Measurements from ENCODE around the gene MAD2L1. TPM values are rescaled to one million over a fixed set of nuclear protein-coding genes. Genes with fewer than 3 reads are reported as not detected.

MAD2L1 gene
- total RNA-seq, 2 experiments from 2014 or later: 85.4 to 89.2 TPM

GRCh38 chr4:120062663-120063195, 3.9 kb downstream of the MAD2L1 start:
- POLR2A ChIA-PET: no interaction called here
- CTCF ChIA-PET: interaction anchor here (0.5 kb wide), 1 partner anchor 17 kb away, joined by 4 read pairs; no protein-coding TSS in a partner anchor

GRCh38 chr4:120059036-120059435, 7.6 kb downstream of the MAD2L1 start:
- ChIA-PET CTCF (no interaction called here), POLR2A (no interaction called here)

- CTCF ChIA-PET: interaction anchor here (2.8 kb wide), 1 partner anchor 429 kb away, joined by 9 read pairs; the partner anchor contains the start of gene PDE5A
- POLR2A ChIA-PET: no interaction called here
These were observed 9.2 kb downstream of the MAD2L1 start for GRCh38 chr4:120057416-120057815.

- ChIA-PET POLR2A (no interaction called here), CTCF (interaction anchor here (2.8 kb wide), 1 partner anchor 428 kb away, joined by 9 read pairs; the partner anchor contains the start of gene PDE5A)
These were observed 10.4 kb downstream of the MAD2L1 start for GRCh38 chr4:120056246-120056645.

GRCh38 chr4:120055795-120056194, 10.9 kb downstream of the MAD2L1 start:
- POLR2A ChIA-PET: no interaction called here
- CTCF ChIA-PET: interaction anchor here (2.8 kb wide), 1 partner anchor 427 kb away, joined by 9 read pairs; the partner anchor contains the start of gene PDE5A

GRCh38 chr4:120055162-120055561, 11.5 kb downstream of the MAD2L1 start:
- CTCF ChIA-PET: interaction anchor here (2.8 kb wide), 1 partner anchor 427 kb away, joined by 9 read pairs; the partner anchor contains the start of gene PDE5A
- POLR2A ChIA-PET: no interaction called here

GRCh38 chr4:120053911-120054310, 12.7 kb downstream of the MAD2L1 start:
- CTCF ChIA-PET: no interaction called here
- POLR2A ChIA-PET: no interaction called here

- POLR2A ChIA-PET: no interaction called here
- CTCF ChIA-PET: interaction anchor here (1.2 kb wide), 1 partner anchor 16 kb away, joined by 3 read pairs; no protein-coding TSS in a partner anchor
These were observed 13.8 kb downstream of the MAD2L1 start for GRCh38 chr4:120052856-120053255.

GRCh38 chr4:120051253-120051652, 15.4 kb downstream of the MAD2L1 start:
- CTCF ChIA-PET: interaction anchor here (2.1 kb wide), 1 partner anchor 423 kb away, joined by 9 read pairs; the partner anchor contains the start of gene PDE5A
- POLR2A ChIA-PET: no interaction called here

GRCh38 chr4:120049732-120050494, 16.7 kb downstream of the MAD2L1 start:
- CTCF ChIA-PET: interaction anchor here (2.1 kb wide), 1 partner anchor 422 kb away, joined by 9 read pairs; the partner anchor contains the start of gene PDE5A
- POLR2A ChIA-PET: no interaction called here

GRCh38 chr4:120043828-120044227, 22.8 kb downstream of the MAD2L1 start:
- POLR2A ChIA-PET: no interaction called here
- CTCF ChIA-PET: no interaction called here

GRCh38 chr4:120037411-120037810, 29.2 kb downstream of the MAD2L1 start:
- POLR2A ChIA-PET: no interaction called here
- CTCF ChIA-PET: no interaction called here

GRCh38 chr4:120034913-120035312, 31.7 kb downstream of the MAD2L1 start:
- ChIA-PET CTCF (no interaction called here), POLR2A (no interaction called here)

GRCh38 chr4:120026853-120027252, 39.8 kb downstream of the MAD2L1 start:
- CTCF ChIA-PET: no interaction called here
- POLR2A ChIA-PET: no interaction called here

- CTCF ChIA-PET: no interaction called here
- POLR2A ChIA-PET: no interaction called here
These were observed 41.1 kb downstream of the MAD2L1 start for GRCh38 chr4:120025516-120025915.

- CTCF ChIA-PET: no interaction called here
- POLR2A ChIA-PET: no interaction called here
These were observed 47.9 kb downstream of the MAD2L1 start for GRCh38 chr4:120018786-120019185.

GRCh38 chr4:120017939-120018692, 48.5 kb downstream of the MAD2L1 start:
- ChIA-PET POLR2A (no interaction called here), CTCF (no interaction called here)

- CTCF ChIA-PET: no interaction called here
- POLR2A ChIA-PET: no interaction called here
These were observed 54.9 kb downstream of the MAD2L1 start for GRCh38 chr4:120011725-120012124.

GRCh38 chr4:120010646-120011045, 56.0 kb downstream of the MAD2L1 start:
- POLR2A ChIA-PET: no interaction called here
- CTCF ChIA-PET: no interaction called here

- POLR2A ChIA-PET: no interaction called here
- CTCF ChIA-PET: no interaction called here
These were observed 56.9 kb downstream of the MAD2L1 start for GRCh38 chr4:120009731-120010130.

- POLR2A ChIA-PET: no interaction called here
- CTCF ChIA-PET: no interaction called here
These were observed 57.7 kb downstream of the MAD2L1 start for GRCh38 chr4:120008957-120009356.
